Nephron progenitor cell (in vitro differentiated cells): ENCODE measurements around the gene TSFM.

Experiments
- DNase-seq: peaks from one replicate; pipeline ENCODE4 v3.0.0; 2021
- H3K27ac Mint-ChIP-seq: 2 replicates; pipeline ENCODE4 v1.8.0; 2021; ENCODE audit warnings: mild to moderate bottlenecking, moderate library complexity, mixed read lengths
- H3K27me3 Mint-ChIP-seq: 2 replicates; pipeline ENCODE4 v1.8.0; 2021; ENCODE audit warnings: mild to moderate bottlenecking, low read depth, mixed read lengths; ENCODE audit not compliant: poor library complexity
- H3K36me3 Mint-ChIP-seq: 2 replicates; pipeline ENCODE4 v1.8.0; 2021; ENCODE audit warnings: low read depth, mixed read lengths
- H3K4me1 Mint-ChIP-seq: 2 replicates; pipeline ENCODE4 v1.8.0; 2021; ENCODE audit warnings: mixed read lengths
- H3K4me3 Mint-ChIP-seq: 2 replicates; pipeline ENCODE4 v1.8.0; 2021; ENCODE audit warnings: mild to moderate bottlenecking, moderate library complexity, mixed read lengths
- H3K9me3 Mint-ChIP-seq: 2 replicates; pipeline ENCODE4 v1.8.0; 2021; ENCODE audit warnings: mild to moderate bottlenecking, moderate library complexity, mixed read lengths
- TF ChIP-seq, protein P1 (sequence below): fragments of 200-600 bp; sonication (generic); IDR thresholded peaks from 2 replicates; pipeline ENCODE4 v1.5.0; 2021; ENCODE audit warnings: antibody characterized with exemption

TSFM gene

DNA sequence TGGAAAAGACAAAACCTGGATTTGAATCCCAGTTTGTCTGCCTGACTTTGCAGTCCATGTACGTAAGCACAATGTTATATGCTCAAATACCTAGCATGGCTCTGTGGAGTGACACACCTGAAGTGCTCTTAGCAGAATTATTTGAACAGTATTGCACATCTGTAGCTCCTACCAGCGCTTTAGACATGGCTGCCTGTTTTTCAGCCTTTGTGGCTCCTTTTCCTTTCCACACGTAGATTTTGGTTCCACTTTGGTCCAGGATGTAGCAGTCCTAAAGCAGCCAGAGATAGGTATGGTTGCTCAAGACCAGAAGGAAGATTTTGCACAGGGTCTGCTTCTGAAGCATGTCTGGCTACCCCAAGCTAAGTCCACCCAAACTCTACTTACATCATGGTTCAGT is 26.8 kb downstream of the TSFM start:
- TF ChIP-seq, protein P1, sequence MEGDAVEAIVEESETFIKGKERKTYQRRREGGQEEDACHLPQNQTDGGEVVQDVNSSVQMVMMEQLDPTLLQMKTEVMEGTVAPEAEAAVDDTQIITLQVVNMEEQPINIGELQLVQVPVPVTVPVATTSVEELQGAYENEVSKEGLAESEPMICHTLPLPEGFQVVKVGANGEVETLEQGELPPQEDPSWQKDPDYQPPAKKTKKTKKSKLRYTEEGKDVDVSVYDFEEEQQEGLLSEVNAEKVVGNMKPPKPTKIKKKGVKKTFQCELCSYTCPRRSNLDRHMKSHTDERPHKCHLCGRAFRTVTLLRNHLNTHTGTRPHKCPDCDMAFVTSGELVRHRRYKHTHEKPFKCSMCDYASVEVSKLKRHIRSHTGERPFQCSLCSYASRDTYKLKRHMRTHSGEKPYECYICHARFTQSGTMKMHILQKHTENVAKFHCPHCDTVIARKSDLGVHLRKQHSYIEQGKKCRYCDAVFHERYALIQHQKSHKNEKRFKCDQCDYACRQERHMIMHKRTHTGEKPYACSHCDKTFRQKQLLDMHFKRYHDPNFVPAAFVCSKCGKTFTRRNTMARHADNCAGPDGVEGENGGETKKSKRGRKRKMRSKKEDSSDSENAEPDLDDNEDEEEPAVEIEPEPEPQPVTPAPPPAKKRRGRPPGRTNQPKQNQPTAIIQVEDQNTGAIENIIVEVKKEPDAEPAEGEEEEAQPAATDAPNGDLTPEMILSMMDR = no peak
- Mint-ChIP-seq H3K36me3 (peaks cover 32% of the 10 kb centered on the region), H3K4me3 (no peak overlapping the region), H3K27ac (no peak overlapping the region), H3K9me3 (no peaks in the 10 kb centered on the region), H3K27me3 (peaks cover 3% of the 10 kb centered on the region), H3K4me1 (no peaks in the 10 kb centered on the region)
- DNase-seq = no peak

DNA sequence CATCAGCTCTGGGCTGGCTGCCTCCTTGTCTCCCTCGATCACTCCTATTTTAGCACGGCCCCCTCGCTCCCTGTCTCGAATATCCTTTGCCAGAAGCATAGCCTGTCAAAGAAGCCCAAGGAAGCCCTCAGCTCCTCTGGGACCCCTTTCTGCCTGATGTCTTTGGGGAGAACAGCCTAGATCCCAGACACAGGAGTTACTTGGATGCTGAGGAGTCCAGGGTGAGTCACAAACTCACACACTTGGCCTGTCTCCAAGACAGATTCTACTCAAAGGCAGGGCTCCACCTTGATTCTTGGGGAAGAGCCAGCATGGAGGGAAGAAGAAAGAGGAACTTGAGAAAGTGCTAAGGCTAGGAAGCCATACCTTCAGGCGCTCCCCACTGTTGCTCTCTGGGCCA is 27.9 kb downstream of the TSFM start:
- Mint-ChIP-seq H3K27me3 (peaks cover 3% of the 10 kb centered on the region), H3K4me3 (no peak overlapping the region), H3K4me1 (no peaks in the 10 kb centered on the region), H3K9me3 (no peaks in the 10 kb centered on the region), H3K27ac (no peak overlapping the region), H3K36me3 (peaks cover 25% of the 10 kb centered on the region)
- TF ChIP-seq, protein P1 = no peak
- no peak for DNase-seq

DNA sequence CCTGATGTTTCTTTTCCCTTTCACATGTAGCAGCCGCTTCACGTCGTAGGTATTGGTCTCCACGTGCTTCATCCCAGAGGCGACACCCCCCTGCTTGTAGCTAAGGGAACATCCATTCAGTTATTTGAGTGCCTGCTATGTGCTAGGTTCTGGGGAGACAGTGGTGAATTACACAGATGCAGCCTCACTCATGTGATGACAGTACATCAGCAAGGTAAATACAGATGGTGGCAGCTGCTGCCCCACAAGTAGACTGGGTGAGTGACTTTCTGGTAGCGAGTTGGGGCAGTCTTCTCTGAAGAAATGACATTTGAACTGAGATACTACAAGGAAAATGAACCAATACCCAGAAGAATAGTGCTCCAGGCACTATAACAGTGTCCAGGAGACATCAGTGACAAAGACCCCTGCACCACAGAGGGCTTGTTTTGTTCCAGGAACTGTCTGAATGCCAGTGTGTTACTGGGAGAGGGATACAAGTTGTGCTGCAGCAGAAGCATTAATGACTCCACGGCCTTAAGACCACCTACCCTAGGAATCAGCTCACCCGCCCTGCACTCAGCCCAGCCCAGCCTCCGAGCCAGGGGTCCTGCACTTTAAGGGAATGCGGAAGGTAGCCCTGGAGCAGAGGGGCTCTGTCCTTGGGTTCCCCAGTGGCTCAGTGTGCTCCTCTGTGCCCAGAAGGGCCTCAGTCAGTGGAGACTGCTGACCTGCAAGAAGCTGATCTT is 28.6 kb downstream of the TSFM start:
- DNase-seq = no peak
- Mint-ChIP-seq H3K36me3 (peaks cover 23% of the 10 kb centered on the region), H3K27me3 (peaks cover 3% of the 10 kb centered on the region), H3K4me1 (no peaks in the 10 kb centered on the region), H3K4me3 (no peak overlapping the region), H3K27ac (no peak overlapping the region), H3K9me3 (no peaks in the 10 kb centered on the region)
- TF ChIP-seq, protein P1 = no peak

DNA sequence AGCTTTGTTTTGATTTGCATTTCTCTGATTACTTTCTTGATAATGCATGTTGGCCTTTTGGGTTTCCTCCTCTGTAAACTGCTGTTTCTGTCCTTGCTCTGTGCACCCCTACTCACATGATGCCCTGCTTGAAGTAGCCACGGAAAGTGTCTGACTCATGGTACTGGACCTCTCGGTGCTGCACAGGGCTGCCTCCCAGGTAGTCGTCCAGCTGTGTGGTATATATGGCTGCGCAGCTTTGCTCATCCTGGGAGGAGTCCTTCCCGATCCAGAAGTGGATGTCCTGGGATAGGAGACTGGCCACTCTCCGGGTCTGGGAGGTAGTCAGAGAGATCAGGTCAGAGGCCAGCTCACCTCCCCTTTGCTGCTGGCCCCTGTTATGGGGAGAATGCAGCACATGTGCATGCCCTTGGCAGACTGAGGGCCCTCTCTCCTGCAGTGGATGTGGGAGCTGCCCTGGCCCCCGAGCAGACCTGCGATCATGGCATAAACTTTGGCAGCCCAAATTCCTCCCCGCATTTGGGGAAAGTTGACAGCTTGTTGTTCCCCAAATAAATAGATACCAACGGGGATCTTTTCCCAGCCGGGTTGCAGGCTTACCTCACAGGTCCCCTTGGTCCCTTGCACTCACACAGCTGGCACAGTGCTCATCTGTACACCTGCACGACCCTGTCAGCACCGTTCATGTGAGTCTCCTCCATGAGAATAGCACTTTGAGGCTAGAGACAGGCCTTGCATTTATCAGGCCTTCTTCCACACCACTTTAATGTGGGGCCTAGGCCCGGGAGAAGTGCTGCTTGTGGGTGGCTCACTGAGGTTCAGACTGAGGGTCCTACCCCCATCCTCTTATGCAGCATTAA is 30.8 kb downstream of the TSFM start:
- H3K27me3 Mint-ChIP-seq = no peaks in the 10 kb centered on the region
- peaks cover 8% of the 10 kb centered on the region for H3K4me1 Mint-ChIP-seq
- H3K36me3 Mint-ChIP-seq = peaks cover 16% of the 10 kb centered on the region
- no peak overlapping the region for H3K4me3 Mint-ChIP-seq
- no peak for DNase-seq
- H3K9me3 Mint-ChIP-seq = no peaks in the 10 kb centered on the region
- no peak overlapping the region for H3K27ac Mint-ChIP-seq
- TF ChIP-seq, protein P1 = no peak

DNA sequence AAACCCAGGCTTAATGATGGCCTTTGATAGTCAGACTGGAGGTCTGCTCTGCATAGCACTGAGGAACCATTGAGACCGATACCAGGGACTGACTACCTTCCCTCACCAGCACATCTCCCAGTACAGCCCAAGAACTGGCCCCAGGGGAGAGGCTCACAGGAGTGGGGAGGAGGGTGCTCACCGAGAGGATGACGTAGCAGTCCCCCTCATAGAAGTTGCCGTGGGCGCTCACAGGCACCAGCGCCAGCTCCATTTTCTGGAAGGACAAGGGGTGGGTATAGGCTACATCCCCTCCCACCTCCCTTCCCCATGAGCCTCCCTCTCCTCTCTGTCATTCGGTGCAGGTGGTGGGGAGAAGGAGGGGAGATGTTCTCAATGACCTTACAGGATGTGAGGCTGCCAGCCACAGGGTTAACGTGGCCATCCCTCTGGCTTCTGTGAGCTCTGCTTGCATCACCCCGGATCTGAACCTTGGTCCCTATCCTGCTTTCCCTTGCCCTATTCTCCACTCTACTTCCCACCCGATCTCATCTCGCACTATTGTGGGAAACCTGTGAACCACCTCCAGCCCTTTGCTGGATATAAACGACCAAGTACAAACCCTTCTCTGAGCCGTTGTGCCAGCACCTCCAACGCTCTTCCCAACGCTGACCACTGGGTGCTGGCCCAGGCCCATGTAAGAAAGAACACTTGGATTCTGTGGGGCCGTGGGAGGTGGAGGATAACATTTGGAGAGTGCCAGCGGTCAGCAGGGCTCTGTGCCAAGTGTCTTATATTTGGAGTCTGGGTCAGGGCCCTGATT is 31.6 kb downstream of the TSFM start:
- H3K36me3 Mint-ChIP-seq = peaks cover 18% of the 10 kb centered on the region
- TF ChIP-seq, protein P1 = no peak
- no peaks in the 10 kb centered on the region for H3K27me3 Mint-ChIP-seq
- H3K9me3 Mint-ChIP-seq = no peaks in the 10 kb centered on the region
- DNase-seq = no peak
- H3K4me1 Mint-ChIP-seq = peaks cover 8% of the 10 kb centered on the region
- no peak overlapping the region for H3K27ac Mint-ChIP-seq
- H3K4me3 Mint-ChIP-seq = no peak overlapping the region
